HTR-8/SVneo (cell line): ENCODE data around the gene MBOAT1.
"Not testable (repeated sequence)": the region's sequence is repeated elsewhere in the genome, so short reads cannot be mapped to it uniquely, and the experiment has no call there.

ENCODE experiments used
- DNase-seq: peaks from one replicate; pipeline ENCODE4 v3.0.0; 2011; ENCODE audit warnings: low spot score, mixed read lengths; ENCODE audit not compliant: insufficient read length
- FAIRE-seq: peaks from 2 replicates; lab custom pipeline; 2011; peaks lifted over from hg19 to GRCh38; lab: Jason Lieb, UNC

The MBOAT1 gene

GRCh38 chr6:20204512-20204894 is 7.8 kb downstream of the MBOAT1 start:
- no peak for DNase-seq
- no peak for FAIRE-seq

- FAIRE-seq (no peak), DNase-seq (no peak)
Observed at GRCh38 chr6:20203561-20204511, 8.4 kb downstream of the MBOAT1 start.

DNA sequence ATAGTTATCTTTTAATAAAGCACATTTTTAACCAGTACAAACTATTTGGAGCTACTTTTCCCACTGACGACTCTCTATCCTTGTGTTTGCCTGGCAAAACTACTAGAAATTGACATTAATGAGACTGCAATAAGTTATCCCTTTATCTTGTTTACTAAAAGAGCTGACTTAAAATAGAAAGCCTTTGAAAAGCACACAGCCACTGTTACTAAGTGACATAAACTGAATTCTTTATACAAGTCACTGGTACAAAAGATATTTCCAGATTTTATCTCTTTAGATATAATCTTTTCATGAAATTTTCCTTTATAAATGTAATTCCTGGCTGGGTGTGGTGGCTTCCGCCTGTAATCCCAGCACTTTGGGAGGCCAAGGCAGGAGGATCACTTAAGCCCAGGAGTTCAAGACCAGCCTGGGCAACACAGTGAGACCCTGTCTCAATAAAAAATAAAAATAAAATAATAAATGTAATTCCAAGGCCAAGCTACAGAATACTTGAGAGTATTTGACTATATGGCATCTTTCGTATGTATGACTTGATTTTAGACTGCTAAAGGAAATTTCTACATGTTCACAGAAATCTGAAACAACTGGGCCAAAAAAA is 9.5 kb downstream of the MBOAT1 start:
- DNase-seq (no peak), FAIRE-seq (no peak)

DNA sequence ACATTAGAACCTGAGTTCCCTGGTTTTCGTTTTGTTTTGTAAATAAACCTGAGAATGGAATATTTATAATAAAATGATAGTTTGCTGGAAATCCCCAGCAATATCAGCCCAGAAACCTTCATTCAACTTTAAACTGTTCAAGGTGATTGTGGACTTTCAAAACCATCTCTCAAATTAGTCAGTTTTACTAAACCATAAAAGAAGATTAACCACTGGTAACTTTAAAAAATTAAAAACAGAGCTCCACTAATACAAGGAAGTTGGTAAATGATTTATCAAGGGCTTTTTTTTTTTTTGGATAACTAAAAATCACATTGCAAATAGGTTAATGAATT is 10.0 kb downstream of the MBOAT1 start:
- DNase-seq: no peak
- FAIRE-seq: no peak

GRCh38 chr6:20200761-20201630 is 11.3 kb downstream of the MBOAT1 start:
- FAIRE-seq (no peak), DNase-seq (no peak)

- DNase-seq (no peak), FAIRE-seq (no peak)
Observed at GRCh38 chr6:20198775-20199174, 13.5 kb downstream of the MBOAT1 start.

- DNase-seq: no peak
- no peak for FAIRE-seq
Observed at GRCh38 chr6:20198156-20198774, 14.0 kb downstream of the MBOAT1 start.

DNA sequence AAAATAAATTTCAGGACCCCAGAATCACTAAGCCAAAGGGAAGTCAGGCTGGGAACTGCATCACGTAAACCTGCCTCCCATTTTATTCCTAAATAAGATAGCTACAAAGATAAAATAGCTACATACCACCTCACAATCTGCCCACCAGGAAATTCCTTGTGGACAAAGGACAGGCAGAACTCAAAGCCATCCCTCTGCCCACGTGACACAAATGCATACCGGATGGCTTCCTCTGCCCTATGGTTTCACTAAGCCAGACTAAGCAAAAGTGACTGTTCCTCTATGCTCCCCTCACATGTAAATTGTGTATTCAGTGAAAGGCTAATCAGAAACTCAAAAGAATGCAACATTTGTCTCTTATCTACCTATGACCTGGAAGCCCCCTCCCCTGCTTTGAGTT is 15.0 kb downstream of the MBOAT1 start:
- FAIRE-seq (no peak), DNase-seq (no peak)

DNA sequence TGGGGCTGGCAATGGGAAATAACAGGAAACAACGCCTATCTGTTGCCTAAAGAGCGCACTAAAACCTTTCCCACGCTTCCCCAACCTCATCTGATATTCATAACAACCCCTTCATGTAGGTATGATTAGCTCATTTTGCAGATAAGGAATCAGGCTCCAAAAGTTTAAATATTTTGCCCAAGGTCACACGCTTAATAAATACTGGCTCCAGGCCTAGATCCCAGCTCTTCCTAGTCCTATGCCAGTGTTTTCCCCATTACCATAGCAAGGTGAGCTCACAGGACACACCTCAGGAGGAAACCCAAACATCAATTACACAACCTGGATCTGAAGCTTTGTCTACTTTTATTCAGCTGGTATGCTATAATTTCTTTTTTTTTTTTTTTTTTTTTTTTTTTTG is 19.6 kb downstream of the MBOAT1 start:
- no peak for FAIRE-seq
- no peak for DNase-seq

GRCh38 chr6:20191992-20192391 is 20.3 kb downstream of the MBOAT1 start:
- DNase-seq (no peak), FAIRE-seq (no peak)

DNA sequence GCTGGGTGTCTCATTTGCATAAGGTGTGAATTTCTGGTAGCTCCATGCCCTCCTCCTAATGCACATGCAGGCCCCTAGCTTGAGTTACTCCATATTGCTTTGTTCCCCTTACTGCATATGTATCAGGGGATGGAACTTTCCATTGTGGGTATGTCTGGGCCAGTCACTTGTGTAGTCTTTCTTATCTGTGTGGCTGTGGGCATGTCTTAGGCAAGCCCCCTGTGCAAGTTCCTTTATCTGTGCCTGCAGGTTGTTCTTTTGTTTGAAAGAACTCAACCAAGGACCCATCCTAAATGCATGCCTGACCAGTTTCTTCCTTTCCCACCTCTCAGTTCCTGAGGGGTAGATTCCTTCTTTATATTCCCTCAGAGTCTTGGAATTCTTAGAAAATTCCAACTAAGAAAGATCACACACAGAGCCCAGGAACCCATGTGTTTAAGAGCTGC is 23.6 kb downstream of the MBOAT1 start:
- FAIRE-seq: no peak
- DNase-seq: no peak

GRCh38 chr6:20186981-20187380 is 25.3 kb downstream of the MBOAT1 start:
- FAIRE-seq: no peak

GRCh38 chr6:20183706-20184105 is 28.6 kb downstream of the MBOAT1 start:
- DNase-seq (no peak), FAIRE-seq (no peak)

More at GRCh38 chr6:20186981-20187380, 25.3 kb downstream of the MBOAT1 start:
- no peak for DNase-seq

DNA sequence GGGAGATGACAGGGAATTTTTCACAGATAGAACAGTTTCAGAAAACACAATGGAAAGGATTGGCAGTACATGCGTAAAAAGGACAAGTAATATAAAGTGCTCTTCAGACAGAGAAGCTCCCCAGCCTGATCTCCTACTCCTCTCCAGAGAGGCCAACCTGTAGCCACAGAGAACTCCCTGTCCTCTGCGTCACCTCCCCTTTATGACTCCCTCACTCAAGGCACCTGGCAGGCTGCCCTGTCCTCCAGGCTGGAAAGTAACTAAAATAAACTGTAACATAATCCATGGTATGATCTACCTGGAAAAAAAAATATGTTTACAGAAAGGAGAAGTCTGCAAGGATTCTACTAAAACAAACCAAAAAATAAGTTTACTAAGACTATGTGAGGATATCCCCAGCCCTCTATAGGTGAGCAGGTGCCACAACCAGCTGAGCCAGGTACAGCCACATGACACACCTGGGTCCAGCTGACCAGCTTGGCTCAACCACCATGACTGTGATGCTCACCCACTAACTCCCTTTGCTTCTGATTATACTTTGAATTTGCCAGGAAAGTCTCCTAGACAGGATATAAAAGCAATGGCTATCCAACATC is 29.2 kb downstream of the MBOAT1 start:
- FAIRE-seq: no peak
- no peak for DNase-seq

- DNase-seq (no peak), FAIRE-seq (no peak)
Observed at GRCh38 chr6:20182069-20182468, 30.2 kb downstream of the MBOAT1 start.

GRCh38 chr6:20180935-20181334 is 31.3 kb downstream of the MBOAT1 start:
- FAIRE-seq (no peak), DNase-seq (no peak)

DNA sequence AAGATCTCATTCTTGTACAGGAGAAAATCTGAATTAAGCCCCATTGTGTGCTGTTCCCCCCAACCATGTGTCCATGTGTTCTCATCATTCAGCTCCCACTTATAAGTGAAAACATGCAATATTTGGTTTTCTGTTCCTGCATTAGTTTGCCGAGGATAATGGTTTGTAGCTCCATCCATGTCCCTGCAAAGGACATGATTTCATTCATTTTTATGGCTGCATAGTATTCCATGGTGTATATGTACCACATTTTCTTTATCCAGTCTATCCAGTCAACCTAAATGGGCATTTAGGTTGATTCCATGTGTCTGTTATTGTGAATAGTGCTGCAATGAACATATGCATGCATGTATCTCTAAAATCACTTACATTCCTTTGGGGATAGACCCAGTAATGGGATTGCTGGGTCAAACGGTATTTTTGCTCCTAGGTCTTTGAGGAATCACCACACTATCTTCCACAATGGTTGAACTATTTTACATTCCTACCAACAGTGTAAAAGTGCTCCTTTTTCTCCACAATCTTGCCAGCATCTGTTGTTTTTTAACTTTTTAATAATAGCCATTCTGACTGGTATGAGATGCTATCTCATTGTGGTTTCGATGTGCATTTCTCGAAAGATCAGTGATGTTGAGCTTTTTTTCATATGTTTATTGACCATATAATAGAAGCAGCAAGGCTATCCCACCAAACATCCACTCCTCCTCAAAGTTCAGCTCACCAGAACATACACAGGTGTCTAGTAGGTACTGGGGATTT is 32.8 kb downstream of the MBOAT1 start:
- FAIRE-seq, DNase-seq: not testable (repeated sequence)

- FAIRE-seq: no peak
- DNase-seq: no peak
Observed at GRCh38 chr6:20178327-20178726, 33.9 kb downstream of the MBOAT1 start.

- FAIRE-seq: no peak
- DNase-seq: no peak
Observed at GRCh38 chr6:20175810-20176410, 36.4 kb downstream of the MBOAT1 start.
